Neuronal stem cell (in vitro differentiated cells): ENCODE data around the gene ZBTB46.

Experiments used
- DNase-seq: peaks from one replicate; pipeline ENCODE4 v3.0.0-alpha.2; 2013; ENCODE audit warnings: low spot score
- H2AFZ ChIP-seq: one replicate; pipeline ENCODE4 v1.6.1; 2013; ENCODE audit warnings: mild to moderate bottlenecking, low read length, inconsistent platforms
- H2AK5ac ChIP-seq: 2 replicates; pipeline ENCODE4 v1.6.1; 2013; ENCODE audit warnings: low read depth, mild to moderate bottlenecking, inconsistent platforms, low read length, moderate library complexity, mixed read lengths
- H2BK120ac ChIP-seq: 2 replicates; pipeline ENCODE4 v1.6.1; 2013; ENCODE audit warnings: low read depth, mild to moderate bottlenecking, inconsistent platforms, low read length, moderate library complexity, mixed read lengths
- H2BK12ac ChIP-seq: one replicate; pipeline ENCODE4 v1.6.1; 2013; ENCODE audit warnings: low read length, inconsistent platforms
- H2BK15ac ChIP-seq: 2 replicates; pipeline ENCODE4 v1.6.1; 2013; ENCODE audit warnings: mild to moderate bottlenecking, low read length, inconsistent platforms, mixed read lengths
- H2BK5ac ChIP-seq: one replicate; pipeline ENCODE4 v1.6.1; 2013; ENCODE audit warnings: inconsistent platforms, mild to moderate bottlenecking, low read length, moderate library complexity
- H3K14ac ChIP-seq: one replicate; pipeline ENCODE4 v1.6.1; 2013; ENCODE audit warnings: low read length, inconsistent platforms
- H3K18ac ChIP-seq: 2 replicates; pipeline ENCODE4 v1.6.1; 2013; ENCODE audit warnings: low read length, inconsistent platforms
- H3K23ac ChIP-seq: 2 replicates; pipeline ENCODE4 v1.6.1; 2013; ENCODE audit warnings: low read depth, mild to moderate bottlenecking, mixed read lengths, low read length, inconsistent platforms; ENCODE audit not compliant: poor library complexity
- H3K27ac ChIP-seq: replicated peaks from 3 replicates; pipeline ENCODE4 v1.5.1; 2013; ENCODE audit warnings: low read length, inconsistent platforms
- H3K27me3 ChIP-seq, 3 experiments: 2 replicates each; pipeline ENCODE4 v1.6.1; 2013; ENCODE audit warnings: low read length in 3 of 3, mild to moderate bottlenecking in 2 of 3, inconsistent platforms in 1 of 3, low read depth in 1 of 3, mixed read lengths in 1 of 3, moderate library complexity in 1 of 3; ENCODE audit not compliant: control insufficient read depth in 3 of 3, insufficient read depth in 3 of 3
- H3K36me3 ChIP-seq, 2 donors: replicated peaks in 1 of 2; 2 replicates each; pipeline ENCODE4 v1.6.1; 2013; ENCODE audit warnings: low read length in 2 of 2; ENCODE audit not compliant: control insufficient read depth in 2 of 2, insufficient read depth in 2 of 2
- H3K4ac ChIP-seq: 2 replicates; pipeline ENCODE4 v1.6.1; 2013; ENCODE audit warnings: inconsistent platforms, mild to moderate bottlenecking, low read length, moderate library complexity
- H3K4me1 ChIP-seq, 2 donors: 1 replicate in 1 of 2; 2 replicates in 1 of 2; pipeline ENCODE4 v1.6.1; 2013; ENCODE audit warnings: low read length in 2 of 2, low read depth in 1 of 2; ENCODE audit not compliant: control insufficient read depth in 2 of 2, insufficient read depth in 1 of 2
- H3K4me2 ChIP-seq: one replicate; pipeline ENCODE4 v1.6.1; 2013; ENCODE audit warnings: mild to moderate bottlenecking, low read length, inconsistent platforms; ENCODE audit not compliant: insufficient read depth, poor library complexity, severe bottlenecking
- H3K4me3 ChIP-seq, 2 donors: 2 replicates each; pipeline ENCODE4 v1.5.1; 2013; ENCODE audit warnings: low read length in 2 of 2, mild to moderate bottlenecking in 2 of 2, inconsistent platforms in 1 of 2, moderate library complexity in 1 of 2
- H3K79me1 ChIP-seq: one replicate; pipeline ENCODE4 v1.6.1; 2013; ENCODE audit warnings: low read depth, mild to moderate bottlenecking, inconsistent platforms, low read length, moderate library complexity
- H3K9ac ChIP-seq: one replicate; pipeline ENCODE4 v1.6.1; 2013; ENCODE audit warnings: mild to moderate bottlenecking, low read depth, low read length, inconsistent platforms; ENCODE audit not compliant: poor library complexity
- H3K9me3 ChIP-seq, 2 donors: replicated peaks in 1 of 2; 2 replicates each; pipeline versions ENCODE3 to v1.6.1; 2013; ENCODE audit warnings: low read length in 2 of 2, mild to moderate bottlenecking in 2 of 2, inconsistent platforms in 1 of 2, low read depth in 1 of 2, mixed read lengths in 1 of 2, moderate library complexity in 1 of 2; ENCODE audit not compliant: control insufficient read depth in 2 of 2, insufficient read depth in 1 of 2
- H4K8ac ChIP-seq: one replicate; pipeline ENCODE4 v1.6.1; 2013; ENCODE audit warnings: low read depth, mild to moderate bottlenecking, inconsistent platforms, low read length, moderate library complexity
- H4K91ac ChIP-seq: one replicate; pipeline ENCODE4 v1.6.1; 2013; ENCODE audit warnings: low read length, low read depth, mild to moderate bottlenecking, inconsistent platforms; ENCODE audit not compliant: poor library complexity
- WGBS, 2 donors: extraction: QIAGEN DNeasy Blood & Tissue Kit; methylation state at CpG; one replicate each; pipeline ENCODE4 v1.1.7; 2013; ENCODE audit warnings: missing lambda C conversion rate in 2 of 2, mixed read lengths in 1 of 2; ENCODE audit not compliant: insufficient read length in 2 of 2, insufficient replicate concordance in 1 of 2; ENCODE audit errors: extremely low coverage in 2 of 2; 5-methylcytosine and 5-hydroxymethylcytosine counted together

ZBTB46 gene

DNA sequence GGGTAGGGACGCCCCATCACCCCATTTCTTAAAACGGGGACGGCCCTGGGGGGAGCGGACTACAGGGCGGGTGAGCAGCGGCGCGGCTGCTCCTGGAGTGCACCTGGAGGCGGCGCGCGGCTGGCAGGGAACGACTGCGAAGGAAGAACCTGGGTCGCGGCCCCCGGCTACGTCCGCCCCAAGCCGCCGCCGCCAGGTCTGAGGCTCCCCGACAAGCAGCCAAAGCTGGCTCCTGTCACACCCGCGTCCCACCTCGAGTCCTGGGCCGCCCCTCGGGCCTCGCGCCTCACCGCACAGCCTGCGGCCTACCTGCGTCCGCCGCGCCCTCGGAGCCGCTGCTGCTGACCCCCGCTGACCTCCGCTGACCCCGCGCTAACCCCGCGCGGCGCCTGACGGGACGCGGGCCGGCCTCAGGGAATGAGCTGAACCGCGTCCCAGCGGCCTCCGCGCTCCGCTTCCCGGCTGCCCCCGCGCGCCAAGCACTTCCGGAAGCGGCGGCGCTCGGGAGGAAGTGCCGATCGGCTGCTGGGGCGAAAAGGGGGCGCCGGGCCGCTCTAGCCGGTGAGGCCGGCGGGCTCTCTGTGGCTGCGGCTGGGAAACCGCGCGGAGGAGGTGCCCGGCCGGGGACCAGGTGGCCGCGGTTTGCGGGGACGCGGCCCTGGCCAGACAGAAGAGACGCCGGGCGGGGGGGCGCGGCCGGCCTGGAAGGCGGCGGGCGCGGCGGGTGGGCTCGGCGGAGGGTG lies 123.3 kb downstream of the ZBTB46 start, which contains the start of the genes ARFRP1 and ZGPAT:
Gene ARFRP1, minus strand, starts transcription at position 419 of the 743 bp plus-strand sequence. CDS start 885 bp downstream, outside the sequence.
Gene ZGPAT, plus strand, starts transcription at position 482 of the 743 bp plus-strand sequence. CDS start 542 bp downstream, outside the sequence.
- H3K9ac ChIP-seq, result peak within 1 kb of the TSS; percentile 98
- peak within 1 kb of the TSS; percentile 82 for H2BK5ac ChIP-seq
- no CpG with 5 or more reads among the region's 98 CpGs for WGBS, 2 donors
- H2AK5ac ChIP-seq, result peak within 1 kb of the TSS; percentile 99
- peak within 1 kb of the TSS; percentile 94 for H3K4me2 ChIP-seq
- peak within 1 kb of the TSS; percentile 90 for H3K14ac ChIP-seq
- H2BK12ac ChIP-seq, result no peak within 1 kb of the TSS
- peak within 1 kb of the TSS; percentile 31 for H3K27ac ChIP-seq
- H3K4me1 ChIP-seq, result peaks cover 12 to 13% of the 10 kb centered on the region in 2 donors
- peak within 1 kb of the TSS; percentile 91 for H2AFZ ChIP-seq
- H3K4ac ChIP-seq, result no peak within 1 kb of the TSS
- H3K4me3 ChIP-seq, result peak within 1 kb of the TSS; percentile 91
- H3K9me3 ChIP-seq, result peaks cover 0 to 12% of the 10 kb centered on the region in 2 donors
- H2BK15ac ChIP-seq, result peak within 1 kb of the TSS; percentile 64
- peak within 1 kb of the TSS; percentile 87 for H2BK120ac ChIP-seq
- H4K8ac ChIP-seq, result peak within 1 kb of the TSS; percentile 82
- no peak within 1 kb of the TSS for H4K91ac ChIP-seq
- H3K23ac ChIP-seq, result peak within 1 kb of the TSS; percentile 99
- H3K79me1 ChIP-seq, result peaks cover 30% of the 10 kb centered on the region
- peaks cover 37 to 72% of the 10 kb centered on the region in 2 donors for H3K36me3 ChIP-seq
- peak; percentile 86 for DNase-seq
- no peaks in the 10 kb centered on the region for H3K27me3 ChIP-seq
- H3K18ac ChIP-seq, result peak within 1 kb of the TSS; percentile 99

- peak overlapping the region; percentile 64 for H2BK15ac ChIP-seq
- peaks cover 12 to 13% of the 10 kb centered on the region in 2 donors for H3K4me1 ChIP-seq
- peaks cover 0 to 5% of the 10 kb centered on the region in 2 donors for H3K9me3 ChIP-seq
- H2BK12ac ChIP-seq, result no peak overlapping the region
- H3K27ac ChIP-seq, result no peak overlapping the region
- peaks cover 37 to 68% of the 10 kb centered on the region in 2 donors for H3K36me3 ChIP-seq
- WGBS, 2 donors, result no CpG with 5 or more reads among the region's 56 CpGs
- H4K8ac ChIP-seq, result peak overlapping the region; percentile 72
- H4K91ac ChIP-seq, result no peak overlapping the region
- peak overlapping the region; percentile 94 for H3K4me2 ChIP-seq
- H2BK5ac ChIP-seq, result peak overlapping the region; percentile 82
- peak overlapping the region; percentile 99 for H2AK5ac ChIP-seq
- H3K14ac ChIP-seq, result peak overlapping the region; percentile 90
- no peak overlapping the region for H3K4ac ChIP-seq
- peak overlapping the region; percentile 96 for H3K9ac ChIP-seq
- H3K79me1 ChIP-seq, result peaks cover 30% of the 10 kb centered on the region
- peak overlapping the region; percentile 91 for H3K4me3 ChIP-seq
- H3K23ac ChIP-seq, result peak overlapping the region; percentile 99
- peak overlapping the region; percentile 99 for H3K18ac ChIP-seq
- DNase-seq, result no peak
- H2BK120ac ChIP-seq, result peak overlapping the region; percentile 87
- H2AFZ ChIP-seq, result peak overlapping the region; percentile 91
- no peaks in the 10 kb centered on the region for H3K27me3 ChIP-seq
Observed at GRCh38 chr20:63706852-63707557, 124.1 kb downstream of the ZBTB46 start.

DNA sequence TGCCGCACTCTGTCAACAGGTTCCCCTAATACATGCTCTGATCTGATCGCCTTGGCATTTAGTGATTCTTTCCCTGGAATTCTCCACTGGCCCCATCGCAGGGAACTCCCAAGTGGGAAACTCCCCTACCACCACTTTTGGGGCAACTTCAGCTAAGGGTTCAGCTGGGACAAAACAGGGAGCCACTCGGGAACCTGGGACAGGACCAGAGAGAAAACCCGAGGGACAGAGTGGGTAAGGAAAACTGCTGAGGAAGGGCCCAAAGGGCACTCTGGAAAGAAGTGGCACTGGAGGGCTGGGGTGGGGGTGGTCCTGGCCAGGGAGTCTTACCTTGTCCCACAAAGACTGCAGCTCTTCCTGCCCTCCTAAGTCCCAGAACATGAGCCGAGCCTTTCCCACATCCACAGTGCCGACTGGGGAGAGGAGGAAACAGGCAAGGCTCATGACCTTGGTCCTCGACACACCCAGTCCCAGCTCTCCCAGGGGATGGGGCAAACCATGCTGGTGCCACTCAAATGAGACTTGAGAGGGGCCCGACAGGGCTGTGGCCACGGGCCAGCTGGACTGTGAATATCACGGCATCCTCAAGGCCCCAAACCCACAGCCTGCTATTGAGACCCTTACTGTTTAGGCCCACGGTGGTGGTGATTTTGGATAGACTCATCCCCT lies 124.9 kb downstream of the ZBTB46 start:
- Histone ChIP-seq H3K4me2 (no peak overlapping the region), H3K27ac (no peak overlapping the region), H4K91ac (no peak overlapping the region), H3K79me1 (peaks cover 28% of the 10 kb centered on the region), H3K4ac (no peak overlapping the region), H2BK12ac (no peak overlapping the region), H3K9me3 (no peaks in the 10 kb centered on the region), H2BK15ac (no peak overlapping the region), H3K9ac (no peak overlapping the region), H2BK5ac (no peak overlapping the region), H2AFZ (no peak overlapping the region), H3K4me1 (peaks cover 12 to 13% of the 10 kb centered on the region in 2 donors), H3K14ac (no peak overlapping the region), H3K18ac (no peak overlapping the region), H2BK120ac (no peak overlapping the region), H3K36me3 (peaks cover 35 to 60% of the 10 kb centered on the region in 2 donors), H3K27me3 (no peaks in the 10 kb centered on the region), H2AK5ac (no peak overlapping the region), H4K8ac (no peak overlapping the region), H3K4me3 (peak overlapping the region in 1 of 2 donors; percentile 91), H3K23ac (no peak overlapping the region)
- WGBS, 2 donors, result no CpG with 5 or more reads among the region's 12 CpGs
- no peak for DNase-seq
